ENCODE measurements around the gene PIK3R2.

The PIK3R2 gene

GRCh38 chr19:18174983-18175382 is 22.0 kb downstream of the PIK3R2 start:
- no peak for DNase-seq

GRCh38 chr19:18176367-18177310 is 23.7 kb downstream of the PIK3R2 start:
- no peak for DNase-seq

GRCh38 chr19:18179957-18180356 is 27.0 kb downstream of the PIK3R2 start:
- no peak for DNase-seq

GRCh38 chr19:18183529-18183928 is 30.6 kb downstream of the PIK3R2 start:
- no peak for DNase-seq

- no peak for DNase-seq
These were observed 32.6 kb downstream of the PIK3R2 start for GRCh38 chr19:18185538-18185937.

GRCh38 chr19:18190278-18190677 is 37.3 kb downstream of the PIK3R2 start:
- no peak for DNase-seq

GRCh38 chr19:18191640-18192062 is 38.7 kb downstream of the PIK3R2 start:
- DNase-seq = no peak

GRCh38 chr19:18192673-18193387 is 39.9 kb downstream of the PIK3R2 start, which contains the start of gene MPV17L2:
TSS of gene MPV17L2 (plus strand) at chr19:18193218. CDS start at chr19:18193282, 64 bp downstream.
- DNase-seq = peak; percentile 98

- no peak for DNase-seq
These were observed 40.6 kb downstream of the PIK3R2 start for GRCh38 chr19:18193388-18194180.

- DNase-seq = no peak
These were observed 41.2 kb downstream of the PIK3R2 start for GRCh38 chr19:18194181-18194530.

- no peak for DNase-seq
These were observed 41.7 kb downstream of the PIK3R2 start for GRCh38 chr19:18194554-18195238.

- DNase-seq = no peak
These were observed 43.5 kb downstream of the PIK3R2 start for GRCh38 chr19:18196511-18196845.

GRCh38 chr19:18197306-18197705 is 44.3 kb downstream of the PIK3R2 start:
- no peak for DNase-seq

- DNase-seq = no peak
These were observed 45.0 kb downstream of the PIK3R2 start for GRCh38 chr19:18197941-18198340.

- DNase-seq = no peak
These were observed 45.4 kb downstream of the PIK3R2 start for GRCh38 chr19:18198374-18198773.

GRCh38 chr19:18202397-18202777 is 49.4 kb downstream of the PIK3R2 start:
- no peak for DNase-seq

GRCh38 chr19:18202778-18203407 is 49.9 kb downstream of the PIK3R2 start:
- DNase-seq = no peak

GRCh38 chr19:18203408-18203862 is 50.5 kb downstream of the PIK3R2 start:
- no peak for DNase-seq

- peak; percentile 98 for DNase-seq
These were observed 51.0 kb downstream of the PIK3R2 start, which contains the start of gene RAB3A for GRCh38 chr19:18203863-18204393. TSS of gene RAB3A (minus strand) at chr19:18204042. CDS start at chr19:18202740, 1,302 bp downstream.

GRCh38 chr19:18204394-18205199 is 51.6 kb downstream of the PIK3R2 start:
- no peak for DNase-seq

Measured in GOT3 (cell line).